Parathyroid adenoma (tissue), 2 donors: Measurements from ENCODE around the gene CYP3A4.
"Not testable (repeated sequence)": the region's sequence is repeated elsewhere in the genome, so short reads cannot be mapped to it uniquely, and the experiment has no call there.

Source experiments
- H2AFZ ChIP-seq: fragments of 300-600 bp; sonication (generic); one replicate; pipeline ENCODE4 v1.7.0; 2017; ENCODE audit warnings: antibody characterized with exemption, mild to moderate bottlenecking
- H3K27ac ChIP-seq: fragments of 300-600 bp; sonication (generic); one replicate; pipeline ENCODE4 v1.7.0; 2017
- H3K27me3 ChIP-seq: fragments of 300-600 bp; sonication (generic); one replicate; pipeline ENCODE4 v1.7.0; 2017; ENCODE audit warnings: low read length; ENCODE audit not compliant: control insufficient read depth, insufficient read depth
- H3K36me3 ChIP-seq: fragments of 300-600 bp; sonication (generic); one replicate; pipeline ENCODE4 v1.7.0; 2017; ENCODE audit warnings: low read length; ENCODE audit not compliant: control insufficient read depth, insufficient read depth
- H3K4me1 ChIP-seq: fragments of 300-600 bp; sonication (generic); one replicate; pipeline ENCODE4 v1.7.0; 2017; ENCODE audit warnings: control low read depth
- H3K4me2 ChIP-seq: fragments of 300-600 bp; sonication (generic); one replicate; pipeline ENCODE4 v1.7.0; 2017; ENCODE audit warnings: low read length
- H3K4me3 ChIP-seq: fragments of 300-600 bp; sonication (generic); one replicate; pipeline ENCODE4 v1.7.0; 2017; ENCODE audit warnings: low read depth, low read length
- H3K79me2 ChIP-seq: fragments of 300-600 bp; sonication (generic); one replicate; pipeline ENCODE4 v1.7.0; 2017; ENCODE audit warnings: control low read depth
- H3K9ac ChIP-seq: fragments of 300-600 bp; sonication (generic); one replicate; pipeline ENCODE4 v1.7.0; 2017; ENCODE audit warnings: mild to moderate bottlenecking
- H3K9me3 ChIP-seq: fragments of 300-600 bp; sonication (generic); one replicate; pipeline ENCODE4 v1.7.0; 2017; ENCODE audit warnings: low read length; ENCODE audit not compliant: control insufficient read depth
- CTCF ChIP-seq: fragments of 300-600 bp; sonication (generic); IDR thresholded peaks from one replicate; pipeline ENCODE4 v1.7.0; 2017; ENCODE audit warnings: antibody characterized with exemption, mild to moderate bottlenecking
- donor health status: primary hyperparathyroidism.

The CYP3A4 gene

DNA sequence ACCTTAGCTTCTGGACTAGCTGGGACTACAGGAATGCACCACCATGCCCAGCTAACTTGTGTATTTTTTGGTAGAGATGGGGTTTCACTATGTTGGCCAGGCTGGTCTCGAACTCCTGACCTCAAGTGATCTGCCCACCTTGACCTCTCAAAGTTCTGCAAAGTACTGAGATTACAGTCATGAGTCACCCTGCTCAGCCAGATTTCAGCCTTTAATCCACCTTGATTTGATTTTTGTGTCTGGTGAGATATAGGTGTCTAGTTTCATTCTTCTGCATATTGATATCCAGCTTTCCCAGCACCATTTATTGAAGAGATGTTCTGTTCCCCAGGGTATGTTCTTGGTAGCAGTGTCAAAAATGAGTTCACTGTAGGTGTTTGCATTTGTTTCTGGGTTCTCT is 28.9 kb downstream of the CYP3A4 start:
- no peak overlapping the region for H3K9ac ChIP-seq
- TF ChIP-seq CTCF = no peak
- H3K79me2 ChIP-seq = no peaks in the 10 kb centered on the region
- H3K4me1 ChIP-seq = no peaks in the 10 kb centered on the region
- no peak overlapping the region for H3K4me3 ChIP-seq
- no peaks in the 10 kb centered on the region for H3K36me3 ChIP-seq
- no peaks in the 10 kb centered on the region for H3K9me3 ChIP-seq
- H3K27me3 ChIP-seq = no peaks in the 10 kb centered on the region
- no peak overlapping the region for H3K4me2 ChIP-seq
- H3K27ac ChIP-seq = no peak overlapping the region
- no peak overlapping the region for H2AFZ ChIP-seq

DNA sequence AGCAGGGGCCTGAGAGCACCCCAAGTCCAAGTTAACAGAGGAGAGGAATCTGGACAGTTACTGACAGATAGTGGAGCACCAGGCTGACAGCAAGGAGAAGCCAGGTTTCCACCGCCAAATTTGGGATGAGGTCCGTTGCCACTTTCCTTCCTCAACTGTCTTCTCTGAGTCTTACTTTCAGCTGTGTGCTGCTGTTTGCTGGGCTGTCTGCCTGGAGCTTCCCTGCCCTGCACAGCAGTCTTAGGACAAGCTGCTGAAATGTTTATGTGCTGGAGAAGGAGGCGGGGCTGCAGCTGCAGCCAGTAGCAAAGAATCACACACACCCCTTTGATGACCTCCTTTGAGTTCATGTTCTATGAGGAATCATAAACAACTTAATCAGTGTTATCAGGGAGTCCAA is 31.6 kb downstream of the CYP3A4 start:
- Histone ChIP-seq H3K36me3 (no peaks in the 10 kb centered on the region), H3K9ac (no peak overlapping the region), H3K27me3 (no peaks in the 10 kb centered on the region), H3K4me3 (no peak overlapping the region), H3K9me3 (no peaks in the 10 kb centered on the region), H3K4me2 (no peak overlapping the region), H2AFZ (no peak overlapping the region), H3K4me1 (no peaks in the 10 kb centered on the region), H3K27ac (no peak overlapping the region), H3K79me2 (no peaks in the 10 kb centered on the region)
- no peak for TF ChIP-seq CTCF

- H2AFZ ChIP-seq, H3K4me3 ChIP-seq, H3K27me3 ChIP-seq, H3K4me2 ChIP-seq, H3K27ac ChIP-seq, H3K36me3 ChIP-seq, H3K9me3 ChIP-seq, H3K79me2 ChIP-seq, H3K9ac ChIP-seq, H3K4me1 ChIP-seq: not testable (repeated sequence)
Measured at GRCh38 chr7:99751322-99752052, 32.5 kb downstream of the CYP3A4 start.

GRCh38 chr7:99748846-99749579 is 35.0 kb downstream of the CYP3A4 start:
- Histone ChIP-seq H3K4me1 (no peaks in the 10 kb centered on the region), H3K79me2 (no peaks in the 10 kb centered on the region), H3K27ac (no peak overlapping the region), H3K9ac (no peak overlapping the region), H3K27me3 (no peaks in the 10 kb centered on the region), H3K4me2 (no peak overlapping the region), H3K9me3 (no peaks in the 10 kb centered on the region), H2AFZ (no peak overlapping the region), H3K36me3 (no peaks in the 10 kb centered on the region), H3K4me3 (no peak overlapping the region)
- no peak for TF ChIP-seq CTCF

DNA sequence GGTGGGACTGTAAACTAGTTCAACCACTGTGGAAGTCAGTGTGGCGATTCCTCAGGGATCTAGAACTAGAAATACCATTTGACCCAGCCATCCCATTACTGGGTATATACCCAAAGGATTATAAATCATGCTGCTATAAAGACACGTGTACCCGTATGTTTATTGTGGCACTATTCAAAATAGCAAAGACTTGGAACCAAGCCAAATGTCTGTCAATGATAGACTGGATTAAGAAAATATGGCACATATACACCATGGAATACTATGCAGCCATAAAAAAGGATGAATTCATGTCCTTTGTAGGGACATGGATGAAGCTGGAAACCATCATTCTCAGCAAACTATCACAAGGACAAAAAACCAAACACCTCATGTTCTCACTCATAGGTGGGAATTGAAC is 37.1 kb downstream of the CYP3A4 start:
- not testable (repeated sequence) for H3K4me2 ChIP-seq, H3K27me3 ChIP-seq, H3K9ac ChIP-seq, H3K4me3 ChIP-seq, H3K9me3 ChIP-seq, H3K36me3 ChIP-seq, H3K4me1 ChIP-seq, H3K79me2 ChIP-seq, H3K27ac ChIP-seq, H2AFZ ChIP-seq

GRCh38 chr7:99745395-99745794 is 38.6 kb downstream of the CYP3A4 start:
- H3K4me1 ChIP-seq, H3K9ac ChIP-seq, H3K4me2 ChIP-seq, H3K4me3 ChIP-seq, H3K79me2 ChIP-seq, H3K27me3 ChIP-seq, H3K27ac ChIP-seq, H3K36me3 ChIP-seq, H3K9me3 ChIP-seq, H2AFZ ChIP-seq: not testable (repeated sequence)
